ENCODE results near the gene MUC5AC.

The MUC5AC gene

GRCh38 chr11:1235306-1235900 lies 77.7 kb downstream of the MUC5AC start:
- TF ChIP-seq CTCF (IDR thresholded peaks at IDR 0.05; ENCODE audit: low read depth, low read length) = no peak
- H3K4me3 ChIP-seq (ENCODE audit: low read depth, low read length) = no peak overlapping the region
- DNase-seq (ENCODE audit: low read depth, low spot score) = no peak
- in situ Hi-C loops (cut with HindIII; ENCODE audit: low sequenced_read_pairs) = no loop called here

- no peak overlapping the region for H3K4me3 ChIP-seq (ENCODE audit: low read depth, low read length)
- TF ChIP-seq CTCF (IDR thresholded peaks at IDR 0.05; ENCODE audit: low read depth, low read length) = no peak
- in situ Hi-C loops (cut with HindIII; ENCODE audit: low sequenced_read_pairs) = no loop called here
- no peak for DNase-seq (ENCODE audit: low read depth, low spot score)
Measured at GRCh38 chr11:1235901-1236315, 78.2 kb downstream of the MUC5AC start.

- in situ Hi-C loops (cut with HindIII; ENCODE audit: low sequenced_read_pairs) = no loop called here
- DNase-seq (ENCODE audit: low read depth, low spot score) = no peak
- no peak overlapping the region for H3K4me3 ChIP-seq (ENCODE audit: low read depth, low read length)
- no peak for TF ChIP-seq CTCF (IDR thresholded peaks at IDR 0.05; ENCODE audit: low read depth, low read length)
Measured at GRCh38 chr11:1236316-1237127, 78.8 kb downstream of the MUC5AC start.

GRCh38 chr11:1237128-1237580 lies 79.4 kb downstream of the MUC5AC start:
- no peak overlapping the region for H3K4me3 ChIP-seq (ENCODE audit: low read depth, low read length)
- TF ChIP-seq CTCF (IDR thresholded peaks at IDR 0.05; ENCODE audit: low read depth, low read length) = no peak
- in situ Hi-C loops (cut with HindIII; ENCODE audit: low sequenced_read_pairs) = no loop called here
- DNase-seq (ENCODE audit: low read depth, low spot score) = no peak

GRCh38 chr11:1237851-1238250 lies 80.1 kb downstream of the MUC5AC start:
- H3K4me3 ChIP-seq (ENCODE audit: low read depth, low read length) = no peak overlapping the region
- no peak for DNase-seq (ENCODE audit: low read depth, low spot score)
- in situ Hi-C loops (cut with HindIII; ENCODE audit: low sequenced_read_pairs) = no loop called here
- TF ChIP-seq CTCF (IDR thresholded peaks at IDR 0.05; ENCODE audit: low read depth, low read length) = no peak

- H3K4me3 ChIP-seq (ENCODE audit: low read depth, low read length) = no peak overlapping the region
- DNase-seq (ENCODE audit: low read depth, low spot score) = no peak
- no peak for TF ChIP-seq CTCF (IDR thresholded peaks at IDR 0.05; ENCODE audit: low read depth, low read length)
- in situ Hi-C loops (cut with HindIII; ENCODE audit: low sequenced_read_pairs) = no loop called here
Measured at GRCh38 chr11:1238767-1239595, 81.2 kb downstream of the MUC5AC start.

All from astrocyte of the spinal cord (primary cell).